Activated T-helper 1 cell treated with anti-CD3 and anti-CD28 coated beads, Interleukin-12 subunit alpha, Interleukin-12 subunit beta, Interleukin-2, Interleukin-4 antibody, amounts not matched to agents 30 ng/mL and 10 ng/mL and 1 ng/mL, durations not matched to agents 14 hours and 24 hours and 36 hours (primary cell): ENCODE measurements around the gene OTUD3. TPM values are rescaled to one million over a fixed set of nuclear protein-coding genes. Genes with fewer than 3 reads are reported as not detected.
"Not testable (repeated sequence)": the region's sequence is repeated elsewhere in the genome, so short reads cannot be mapped to it uniquely, and the experiment has no call there.

Experiments used
- DNase-seq: peaks from one replicate; pipeline ENCODE4 v3.0.0; 2021; ENCODE audit warnings: low spot score
- H3K27ac Mint-ChIP-seq: one replicate; pipeline ENCODE4 v1.8.0; 2021; ENCODE audit warnings: mild to moderate bottlenecking, mixed read lengths
- H3K27me3 Mint-ChIP-seq: one replicate; pipeline ENCODE4 v1.8.0; 2022; ENCODE audit warnings: mild to moderate bottlenecking, moderate library complexity, mixed read lengths; ENCODE audit not compliant: insufficient read depth
- H3K36me3 Mint-ChIP-seq: one replicate; pipeline ENCODE4 v1.8.0; 2021; ENCODE audit warnings: low read depth, mixed read lengths
- H3K4me1 Mint-ChIP-seq: one replicate; pipeline ENCODE4 v1.8.0; 2021; ENCODE audit warnings: low read depth, mixed read lengths
- H3K4me3 Mint-ChIP-seq: one replicate; pipeline ENCODE4 v1.8.0; 2021; ENCODE audit warnings: mild to moderate bottlenecking, moderate library complexity, mixed read lengths
- H3K9me3 Mint-ChIP-seq: one replicate; pipeline ENCODE4 v1.8.0; 2021; ENCODE audit warnings: mixed read lengths
- intact Hi-C: fragments of 100-400 bp; cut with micrococcal nuclease; formaldehyde crosslinking; loops from one replicate; pipeline ENCODE4 v1.15.1; 2024
- total RNA-seq: library from RNA; stranded (reverse); gene quantifications from 2 replicates; pipeline ENCODE4 v1.2.3, GENCODE V29; 2022

The OTUD3 gene
- total RNA-seq, 1 donor from 2014 or later: 16.1 TPM

DNA sequence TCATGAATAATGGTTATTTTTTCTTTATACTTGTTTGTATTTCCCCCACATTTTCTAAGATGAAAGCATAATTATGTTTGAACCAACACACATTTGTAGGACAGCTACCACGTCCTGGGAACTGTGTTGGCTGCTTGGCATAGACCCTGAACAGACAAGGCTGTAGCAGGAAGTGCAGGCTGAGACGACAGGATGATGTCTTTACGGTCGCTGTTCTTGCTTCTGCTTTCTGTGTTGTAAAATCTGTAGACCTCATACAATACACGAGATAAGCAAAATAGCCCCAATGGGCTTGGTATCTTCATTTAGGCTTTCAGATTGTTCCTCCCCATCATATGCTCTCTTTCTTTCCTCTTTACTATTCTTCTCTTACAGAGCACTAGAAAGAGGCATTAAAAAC is 23.3 kb upstream of the OTUD3 start:
- Mint-ChIP-seq H3K27ac (no peak overlapping the region), H3K27me3 (peaks cover 10% of the 10 kb centered on the region), H3K4me1 (no peaks in the 10 kb centered on the region), H3K4me3 (no peak overlapping the region), H3K36me3 (no peaks in the 10 kb centered on the region), H3K9me3 (peaks cover 6% of the 10 kb centered on the region)
- intact Hi-C loops: no loop called here
- DNase-seq: no peak

DNA sequence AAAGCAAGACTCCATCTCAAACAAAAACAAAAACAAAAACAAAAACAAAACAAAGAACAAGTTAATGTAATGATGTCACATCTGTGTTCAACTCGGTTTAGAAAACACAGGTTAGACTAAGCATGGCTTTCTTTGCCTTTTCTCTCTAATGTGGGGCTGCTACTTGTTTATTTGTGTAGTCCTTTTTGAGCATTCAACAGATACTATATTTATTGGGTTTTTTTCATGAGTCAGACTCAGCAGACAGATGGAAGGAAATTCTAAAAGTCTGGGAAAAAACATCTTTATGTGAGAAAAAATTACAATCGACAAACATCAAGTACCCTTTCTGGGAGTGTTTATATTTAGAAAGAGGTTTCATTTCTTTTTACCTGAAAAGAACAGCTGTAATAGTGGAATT is 22.3 kb upstream of the OTUD3 start:
- Mint-ChIP-seq H3K27ac (no peak overlapping the region), H3K9me3 (peaks cover 6% of the 10 kb centered on the region), H3K4me1 (no peaks in the 10 kb centered on the region), H3K27me3 (peaks cover 10% of the 10 kb centered on the region), H3K4me3 (no peak overlapping the region), H3K36me3 (no peaks in the 10 kb centered on the region)
- DNase-seq: no peak
- intact Hi-C loops: no loop called here

DNA sequence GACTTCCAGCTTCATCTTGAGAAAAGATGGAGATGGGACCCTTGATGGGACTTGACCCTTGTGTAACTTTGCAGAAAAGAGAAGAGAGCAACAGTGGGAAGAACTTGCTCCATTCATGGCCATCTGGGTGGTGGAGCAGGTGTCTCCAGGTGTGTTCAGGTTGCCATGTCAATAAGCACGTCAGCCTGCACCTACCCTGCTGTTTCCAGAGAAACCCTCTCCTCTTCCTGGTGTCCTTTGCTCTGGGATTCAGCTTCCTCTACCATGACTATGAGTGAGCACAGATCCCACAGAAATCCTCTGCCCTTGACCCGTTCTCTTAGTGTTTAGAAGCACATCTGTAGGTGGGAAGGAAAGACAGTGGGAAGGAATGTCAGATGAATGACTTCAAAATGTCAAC is 21.8 kb upstream of the OTUD3 start:
- Mint-ChIP-seq H3K27me3 (peaks cover 10% of the 10 kb centered on the region), H3K4me1 (no peaks in the 10 kb centered on the region), H3K9me3 (peaks cover 6% of the 10 kb centered on the region), H3K36me3 (no peaks in the 10 kb centered on the region), H3K4me3 (no peak overlapping the region), H3K27ac (no peak overlapping the region)
- no peak for DNase-seq
- intact Hi-C loops: no loop called here

DNA sequence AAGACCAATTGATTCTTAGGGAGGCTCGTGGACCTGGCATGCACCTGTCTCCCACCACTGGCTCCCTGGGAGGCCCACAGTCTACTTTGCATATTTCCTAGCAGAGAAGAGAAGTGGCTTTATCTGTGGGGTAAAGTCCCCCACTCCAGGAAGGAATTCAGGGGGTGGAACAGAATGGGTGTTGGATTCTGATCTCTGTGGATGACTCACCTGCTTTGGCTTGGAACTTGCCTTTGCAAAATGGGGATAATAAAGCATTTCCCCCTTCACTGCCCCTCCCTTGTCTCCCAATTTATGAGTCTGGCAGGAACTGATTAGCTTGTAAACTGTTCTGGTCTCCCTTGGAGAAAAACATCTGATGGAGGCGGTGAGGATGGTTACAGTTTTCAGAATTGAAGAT is 21.2 kb upstream of the OTUD3 start:
- Mint-ChIP-seq H3K27me3 (peaks cover 12% of the 10 kb centered on the region), H3K4me3 (no peak overlapping the region), H3K9me3 (peaks cover 6% of the 10 kb centered on the region), H3K4me1 (no peaks in the 10 kb centered on the region), H3K27ac (no peak overlapping the region), H3K36me3 (no peaks in the 10 kb centered on the region)
- intact Hi-C loops: no loop called here
- no peak for DNase-seq

DNA sequence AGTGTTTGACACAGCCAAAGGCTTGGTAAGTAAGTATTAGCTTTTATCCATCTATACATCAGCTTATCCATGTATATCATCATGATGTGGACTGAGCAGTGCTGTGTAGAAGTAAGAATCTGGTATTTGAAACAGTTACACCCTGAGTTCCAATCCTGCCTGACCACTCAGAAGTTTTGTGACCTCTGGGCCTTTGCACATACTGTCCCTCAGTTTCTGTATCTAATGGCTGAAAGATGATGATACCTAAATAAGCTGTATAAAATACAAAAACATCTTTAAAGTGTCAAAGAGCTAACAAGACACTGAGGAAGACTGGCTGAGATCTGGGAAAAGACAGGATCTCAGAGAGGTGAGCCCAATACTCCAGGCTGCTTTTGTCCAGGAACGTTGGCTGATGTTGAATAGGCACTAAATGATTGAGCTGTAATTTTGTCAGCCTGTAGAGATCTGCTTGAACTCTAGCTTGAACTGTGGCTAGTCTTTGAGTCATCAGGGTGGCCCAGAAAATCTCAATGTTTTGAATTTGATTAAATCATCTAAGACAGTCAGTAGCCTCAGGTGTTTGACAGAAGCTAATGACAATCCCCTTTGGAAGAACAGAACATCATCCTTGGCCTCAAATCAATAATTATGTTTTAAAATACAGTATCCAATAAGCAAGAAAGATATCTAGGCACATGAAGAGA is 20.2 kb upstream of the OTUD3 start:
- DNase-seq: no peak
- no peaks in the 10 kb centered on the region for H3K36me3 Mint-ChIP-seq
- H3K27ac Mint-ChIP-seq: no peak overlapping the region
- H3K9me3 Mint-ChIP-seq: peaks cover 6% of the 10 kb centered on the region
- peaks cover 18% of the 10 kb centered on the region for H3K27me3 Mint-ChIP-seq
- H3K4me3 Mint-ChIP-seq: no peak overlapping the region
- intact Hi-C loops: no loop called here
- H3K4me1 Mint-ChIP-seq: no peaks in the 10 kb centered on the region

DNA sequence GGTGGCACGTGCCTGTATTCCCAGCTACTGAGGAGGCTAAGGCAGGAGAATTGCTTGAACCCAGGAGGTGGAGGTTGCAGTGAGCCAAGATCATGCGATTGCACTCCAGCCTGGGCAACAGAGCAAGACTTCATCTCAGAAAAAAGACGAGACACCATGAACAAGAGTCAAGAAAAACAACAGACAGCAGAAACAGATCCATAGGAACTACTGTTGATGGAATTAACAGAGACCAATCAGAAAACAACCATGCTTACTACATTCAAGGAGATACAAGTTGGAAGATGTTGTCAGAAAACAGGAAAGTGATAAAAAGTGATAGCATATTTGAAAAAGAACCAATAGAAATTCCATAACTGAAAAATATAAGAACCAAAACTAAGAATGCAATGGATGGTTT is 19.3 kb upstream of the OTUD3 start:
- H3K27me3 Mint-ChIP-seq: peaks cover 18% of the 10 kb centered on the region
- H3K36me3 Mint-ChIP-seq: no peaks in the 10 kb centered on the region
- no peak overlapping the region for H3K27ac Mint-ChIP-seq
- no peaks in the 10 kb centered on the region for H3K4me1 Mint-ChIP-seq
- H3K4me3 Mint-ChIP-seq: no peak overlapping the region
- DNase-seq: no peak
- H3K9me3 Mint-ChIP-seq: peaks cover 6% of the 10 kb centered on the region
- intact Hi-C loops: no loop called here

DNA sequence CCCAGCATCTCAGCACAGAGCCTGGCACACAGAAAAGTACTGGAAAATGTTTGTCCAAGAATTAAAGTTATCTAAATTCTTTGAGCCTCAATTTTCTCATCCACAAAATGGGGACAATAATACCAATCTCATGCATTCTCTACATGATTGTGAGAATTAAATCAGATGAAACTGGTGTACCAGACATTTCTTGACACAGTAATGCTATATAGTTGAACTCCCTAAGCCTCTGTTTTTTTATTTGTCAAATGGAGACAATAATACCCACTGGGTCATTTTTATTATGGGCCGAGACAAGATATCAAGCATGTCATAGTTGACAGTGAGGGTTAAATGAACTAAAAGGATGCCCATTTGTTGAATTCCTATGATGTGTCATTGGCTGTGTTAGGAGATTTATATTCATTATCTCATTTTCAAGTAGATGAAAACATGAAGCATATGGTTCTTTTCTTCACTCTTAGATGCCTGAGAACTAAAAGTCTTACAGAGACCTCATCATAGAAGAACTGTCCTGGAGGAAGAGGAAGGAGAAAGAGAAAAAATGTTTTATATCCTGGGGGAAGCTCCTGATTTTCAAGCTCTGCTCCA is 17.5 kb upstream of the OTUD3 start:
- intact Hi-C loops: no loop called here
- Mint-ChIP-seq H3K4me3 (no peak overlapping the region), H3K36me3 (no peaks in the 10 kb centered on the region), H3K27ac (no peak overlapping the region), H3K4me1 (no peaks in the 10 kb centered on the region), H3K9me3 (peaks cover 6% of the 10 kb centered on the region), H3K27me3 (peaks cover 22% of the 10 kb centered on the region)
- DNase-seq: no peak

DNA sequence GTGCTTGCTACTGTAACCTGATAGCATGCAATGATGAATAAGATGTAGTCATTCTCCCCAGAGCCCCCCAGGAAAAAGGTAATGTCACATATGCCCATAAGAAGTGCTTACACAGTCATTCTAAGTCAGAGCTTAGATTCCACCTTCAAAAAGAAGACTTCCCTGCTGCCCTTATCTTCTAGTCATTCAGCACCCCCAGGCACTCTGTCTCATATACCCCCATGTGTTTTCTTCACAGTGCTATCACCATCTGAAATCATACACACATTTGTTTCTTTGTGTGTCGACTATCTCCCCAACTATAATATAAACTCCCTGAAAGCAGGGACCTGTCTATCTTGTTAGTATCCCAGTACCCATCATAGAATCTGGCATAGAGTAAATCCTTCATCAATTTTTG is 16.2 kb upstream of the OTUD3 start:
- no peaks in the 10 kb centered on the region for H3K4me1 Mint-ChIP-seq
- H3K9me3 Mint-ChIP-seq: peaks cover 6% of the 10 kb centered on the region
- peaks cover 26% of the 10 kb centered on the region for H3K27me3 Mint-ChIP-seq
- DNase-seq: no peak
- H3K36me3 Mint-ChIP-seq: no peaks in the 10 kb centered on the region
- intact Hi-C loops: no loop called here
- H3K27ac Mint-ChIP-seq: no peak overlapping the region
- no peak overlapping the region for H3K4me3 Mint-ChIP-seq

DNA sequence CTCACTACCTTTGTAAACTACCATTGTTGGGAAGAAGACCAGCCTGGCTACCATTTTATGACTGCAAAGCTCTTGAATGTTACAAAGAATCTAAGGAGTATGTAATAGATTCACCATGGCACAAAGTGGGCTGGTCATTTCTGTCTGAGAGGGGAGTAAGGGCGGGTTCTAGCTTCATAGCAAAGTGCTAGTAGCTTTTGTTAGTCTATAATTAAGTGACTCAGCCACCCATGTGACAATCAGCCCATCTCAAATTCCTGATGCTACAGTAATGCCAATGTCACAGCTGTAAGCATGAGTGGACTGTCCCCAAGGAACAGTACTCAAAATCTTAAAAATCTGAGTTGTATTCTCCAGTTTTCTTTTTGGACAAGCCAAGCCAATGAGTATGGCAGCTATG is 15.4 kb upstream of the OTUD3 start:
- Mint-ChIP-seq H3K27me3 (peaks cover 26% of the 10 kb centered on the region), H3K36me3 (no peaks in the 10 kb centered on the region), H3K4me3 (no peak overlapping the region), H3K4me1 (no peaks in the 10 kb centered on the region), H3K9me3 (peaks cover 6% of the 10 kb centered on the region), H3K27ac (no peak overlapping the region)
- DNase-seq: no peak
- intact Hi-C loops: no loop called here

DNA sequence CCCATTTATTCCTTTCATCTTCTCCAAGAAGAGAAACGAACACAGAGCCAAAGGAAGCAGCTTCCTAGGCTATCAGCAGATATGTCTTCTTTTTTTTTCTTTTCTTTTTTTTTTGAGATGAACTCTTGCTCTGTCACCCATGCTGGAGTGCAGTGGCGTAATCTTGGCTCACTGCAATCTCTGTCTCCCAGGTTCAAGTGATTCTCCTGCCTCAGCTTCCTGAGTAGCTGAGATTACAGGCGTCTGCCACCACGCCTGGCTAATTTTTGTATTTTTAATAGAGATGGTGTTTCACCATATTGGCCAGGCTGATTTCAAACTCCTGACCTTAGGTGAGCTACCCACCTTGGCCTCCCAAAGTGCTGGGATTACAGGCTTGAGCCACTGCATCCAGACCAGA is 13.6 kb upstream of the OTUD3 start:
- peaks cover 28% of the 10 kb centered on the region for H3K27me3 Mint-ChIP-seq
- H3K9me3 Mint-ChIP-seq, H3K4me3 Mint-ChIP-seq, DNase-seq, intact Hi-C loops, H3K36me3 Mint-ChIP-seq, H3K4me1 Mint-ChIP-seq, H3K27ac Mint-ChIP-seq: not testable (repeated sequence)

DNA sequence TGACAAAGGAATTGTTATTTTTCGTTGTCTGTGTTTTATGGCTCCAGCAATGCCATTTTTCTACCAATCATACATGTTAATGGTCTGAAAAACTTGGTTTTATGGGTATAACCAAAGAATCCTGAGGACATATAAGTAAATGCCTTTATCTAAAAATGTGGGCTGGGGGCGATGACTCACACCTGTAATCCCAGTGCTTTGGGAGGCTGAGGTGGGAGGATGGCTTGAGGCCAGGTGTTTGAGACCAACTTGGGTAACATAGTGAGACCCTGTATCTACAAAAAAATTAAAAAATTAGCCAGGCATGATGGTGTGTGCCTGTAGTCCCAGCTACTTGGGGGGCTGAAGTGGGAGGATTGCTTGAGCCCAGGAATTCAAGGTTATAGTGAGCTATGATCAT is 12.7 kb upstream of the OTUD3 start:
- DNase-seq, H3K36me3 Mint-ChIP-seq, H3K27ac Mint-ChIP-seq, H3K4me3 Mint-ChIP-seq, intact Hi-C loops, H3K9me3 Mint-ChIP-seq, H3K4me1 Mint-ChIP-seq: not testable (repeated sequence)
- H3K27me3 Mint-ChIP-seq: peaks cover 27% of the 10 kb centered on the region

DNA sequence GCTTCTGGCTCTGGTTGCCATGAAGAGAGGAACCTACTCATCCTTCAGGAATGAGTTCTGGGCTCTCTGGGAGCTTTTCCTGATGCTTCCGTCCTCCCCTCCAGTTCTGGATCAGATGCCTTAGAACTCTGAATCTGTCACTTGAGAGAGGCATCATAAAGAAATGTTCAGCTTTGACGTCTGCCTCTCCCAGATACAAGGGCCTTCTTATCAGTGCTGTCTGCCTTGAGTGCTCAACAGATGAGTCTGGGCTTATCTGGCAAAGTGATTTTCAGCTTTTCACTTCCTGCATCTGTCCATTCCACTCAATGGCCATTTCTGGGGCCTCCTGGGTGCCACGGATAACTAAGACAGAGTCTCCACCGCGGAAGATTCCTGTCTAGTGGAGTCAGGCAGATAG is 12.3 kb upstream of the OTUD3 start:
- no peak for DNase-seq
- Mint-ChIP-seq H3K27me3 (peaks cover 25% of the 10 kb centered on the region), H3K9me3 (no peaks in the 10 kb centered on the region), H3K4me3 (no peak overlapping the region), H3K36me3 (no peaks in the 10 kb centered on the region), H3K27ac (no peak overlapping the region), H3K4me1 (no peaks in the 10 kb centered on the region)
- intact Hi-C loops: no loop called here

DNA sequence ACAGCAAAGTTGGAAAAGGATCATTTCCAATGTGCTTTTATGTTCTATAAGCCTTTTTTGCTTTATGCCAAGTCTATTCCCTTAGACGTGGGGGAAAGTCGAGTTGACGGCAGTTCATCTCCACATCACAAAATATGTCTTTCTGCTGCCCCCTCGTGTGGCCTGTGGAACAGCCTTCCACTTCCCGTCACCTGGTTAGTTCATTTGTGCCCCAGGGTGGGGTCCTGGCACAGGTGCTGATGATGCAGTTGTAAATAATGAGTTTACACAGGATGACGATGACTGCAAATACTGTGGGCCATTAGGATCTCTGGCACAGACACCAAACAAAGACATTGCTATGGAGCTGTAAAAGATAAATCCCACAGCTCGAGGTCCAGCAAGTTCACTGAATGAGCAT is 10.0 kb upstream of the OTUD3 start:
- Mint-ChIP-seq H3K4me1 (no peaks in the 10 kb centered on the region), H3K9me3 (no peaks in the 10 kb centered on the region), H3K27ac (no peak overlapping the region), H3K4me3 (no peak overlapping the region), H3K27me3 (peaks cover 25% of the 10 kb centered on the region), H3K36me3 (no peaks in the 10 kb centered on the region)
- intact Hi-C loops: no loop called here
- no peak for DNase-seq
